Activated CD8-positive, alpha-beta memory T cell treated with anti-CD3 and anti-CD28 coated beads, Interleukin-2, amount 50 U/mL, for 1 hour (primary cell): ENCODE measurements around the gene ZSCAN31.

Experiments
- DNase-seq: peaks from one replicate; pipeline ENCODE4 v3.0.0-alpha.2; 2020; ENCODE audit errors: extremely low read depth

The ZSCAN31 gene

GRCh38 chr6:28353356-28353755 is 17.4 kb upstream of the ZSCAN31 start:
- DNase-seq, result no peak

- DNase-seq, result no peak
Measured at GRCh38 chr6:28351493-28351925, 15.6 kb upstream of the ZSCAN31 start.

- no peak for DNase-seq
Measured at GRCh38 chr6:28351087-28351486, 15.1 kb upstream of the ZSCAN31 start.

GRCh38 chr6:28349892-28350737 is 14.2 kb upstream of the ZSCAN31 start, which contains the start of gene ZKSCAN3:
ZKSCAN3 (plus strand) TSS chr6:28349947; CDS start chr6:28359587, 9,640 bp downstream.
- peak; percentile 50 for DNase-seq

GRCh38 chr6:28349344-28349891 is 13.5 kb upstream of the ZSCAN31 start:
- DNase-seq, result no peak

- no peak for DNase-seq
Measured at GRCh38 chr6:28347119-28347518, 11.2 kb upstream of the ZSCAN31 start.

- DNase-seq, result no peak
Measured at GRCh38 chr6:28345201-28345600, 9.3 kb upstream of the ZSCAN31 start.

GRCh38 chr6:28343898-28344677 is 8.1 kb upstream of the ZSCAN31 start:
- DNase-seq, result no peak

GRCh38 chr6:28340310-28341095 is 4.6 kb upstream of the ZSCAN31 start:
- no peak for DNase-seq

GRCh38 chr6:28337121-28337520 is 1.2 kb upstream of the ZSCAN31 start:
- no peak for DNase-seq

GRCh38 chr6:28336284-28337120 is 554 bp upstream of the ZSCAN31 start:
- no peak for DNase-seq

GRCh38 chr6:28335040-28335563 is 846 bp downstream of the ZSCAN31 start:
- DNase-seq, result no peak

GRCh38 chr6:28334286-28335039 is 1.5 kb downstream of the ZSCAN31 start:
- no peak for DNase-seq

GRCh38 chr6:28333599-28334018 is 2.3 kb downstream of the ZSCAN31 start:
- DNase-seq, result no peak

- DNase-seq, result no peak
Measured at GRCh38 chr6:28333047-28333446, 2.9 kb downstream of the ZSCAN31 start.

- DNase-seq, result no peak
Measured at GRCh38 chr6:28330041-28330440, 5.9 kb downstream of the ZSCAN31 start.

GRCh38 chr6:28326371-28326948 is 9.5 kb downstream of the ZSCAN31 start:
- DNase-seq, result no peak

GRCh38 chr6:28323813-28324424 is 12.0 kb downstream of the ZSCAN31 start:
- DNase-seq, result no peak

- DNase-seq, result no peak
Measured at GRCh38 chr6:28322661-28323060, 13.3 kb downstream of the ZSCAN31 start.
